Gastroesophageal sphincter (tissue), 3 donors: ENCODE results near the gene TSSK3.

ENCODE experiments used
- POLR2AphosphoS5 ChIP-seq: sonication (generic); formaldehyde crosslinking; IDR thresholded peaks from one replicate; pipeline ENCODE4 v1.6.1; 2017; ENCODE audit warnings: antibody characterized with exemption
- TF ChIP-seq, protein P1 (sequence below), 4 experiments: fragments of 200-600 bp in 2 of 4; fragments of 450-650 bp in 2 of 4; sonication (generic) in 1 of 4; IDR thresholded peaks; one replicate each; pipeline ENCODE4 v1.5.1; 2017 to 2019; ENCODE audit warnings: antibody characterized with exemption in 4 of 4, mild to moderate bottlenecking in 2 of 4, moderate library complexity in 2 of 4

DNA sequence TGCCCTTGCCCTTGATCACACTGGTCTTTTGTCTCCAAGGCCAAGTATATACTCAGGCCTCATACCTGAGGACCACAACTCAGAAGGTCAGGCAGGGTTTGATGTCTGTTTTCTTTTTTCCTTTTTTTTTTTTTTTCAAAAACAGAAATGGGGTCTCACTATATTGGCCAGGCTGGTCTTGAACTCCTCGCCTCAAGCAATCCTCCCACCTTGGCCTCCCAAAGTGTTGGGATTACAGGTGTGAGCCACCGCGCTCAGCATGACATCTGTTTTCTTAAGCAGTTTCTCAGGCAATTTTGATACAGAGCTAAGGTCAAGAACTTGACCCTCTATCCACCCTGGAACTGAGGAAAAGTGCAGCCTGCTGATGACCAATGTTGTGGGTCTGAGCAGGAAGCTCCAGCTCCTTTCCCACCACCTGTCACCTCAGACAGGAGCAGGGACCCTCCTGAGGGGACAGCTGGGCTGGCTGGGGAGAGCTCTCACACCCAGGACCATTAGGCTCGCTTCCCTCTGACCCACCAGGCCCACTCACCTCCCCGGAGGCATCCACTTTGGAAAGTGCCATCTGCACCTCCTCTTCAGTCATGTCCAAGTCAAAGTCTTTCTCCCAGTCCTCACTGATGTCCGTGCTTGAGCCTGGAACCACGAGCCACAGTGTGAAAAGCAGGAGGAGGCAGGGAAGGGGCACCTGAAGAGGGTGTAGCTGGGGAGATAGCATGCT lies 5.7 kb downstream of the TSSK3 start:
- TF ChIP-seq, protein P1, sequence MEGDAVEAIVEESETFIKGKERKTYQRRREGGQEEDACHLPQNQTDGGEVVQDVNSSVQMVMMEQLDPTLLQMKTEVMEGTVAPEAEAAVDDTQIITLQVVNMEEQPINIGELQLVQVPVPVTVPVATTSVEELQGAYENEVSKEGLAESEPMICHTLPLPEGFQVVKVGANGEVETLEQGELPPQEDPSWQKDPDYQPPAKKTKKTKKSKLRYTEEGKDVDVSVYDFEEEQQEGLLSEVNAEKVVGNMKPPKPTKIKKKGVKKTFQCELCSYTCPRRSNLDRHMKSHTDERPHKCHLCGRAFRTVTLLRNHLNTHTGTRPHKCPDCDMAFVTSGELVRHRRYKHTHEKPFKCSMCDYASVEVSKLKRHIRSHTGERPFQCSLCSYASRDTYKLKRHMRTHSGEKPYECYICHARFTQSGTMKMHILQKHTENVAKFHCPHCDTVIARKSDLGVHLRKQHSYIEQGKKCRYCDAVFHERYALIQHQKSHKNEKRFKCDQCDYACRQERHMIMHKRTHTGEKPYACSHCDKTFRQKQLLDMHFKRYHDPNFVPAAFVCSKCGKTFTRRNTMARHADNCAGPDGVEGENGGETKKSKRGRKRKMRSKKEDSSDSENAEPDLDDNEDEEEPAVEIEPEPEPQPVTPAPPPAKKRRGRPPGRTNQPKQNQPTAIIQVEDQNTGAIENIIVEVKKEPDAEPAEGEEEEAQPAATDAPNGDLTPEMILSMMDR (IDR thresholded peaks at IDR 0.05) = no peak
- no peak for TF ChIP-seq POLR2AphosphoS5
